ENCODE results near the gene SRGAP2C. TPM values are rescaled to one million over a fixed set of nuclear protein-coding genes. Genes with fewer than 3 reads are reported as not detected.
"Not testable (repeated sequence)": the region's sequence is repeated elsewhere in the genome, so short reads cannot be mapped to it uniquely, and the experiment has no call there.

The SRGAP2C gene
- total RNA-seq, 1 donor from 2014 or later = 51.0 TPM

DNA sequence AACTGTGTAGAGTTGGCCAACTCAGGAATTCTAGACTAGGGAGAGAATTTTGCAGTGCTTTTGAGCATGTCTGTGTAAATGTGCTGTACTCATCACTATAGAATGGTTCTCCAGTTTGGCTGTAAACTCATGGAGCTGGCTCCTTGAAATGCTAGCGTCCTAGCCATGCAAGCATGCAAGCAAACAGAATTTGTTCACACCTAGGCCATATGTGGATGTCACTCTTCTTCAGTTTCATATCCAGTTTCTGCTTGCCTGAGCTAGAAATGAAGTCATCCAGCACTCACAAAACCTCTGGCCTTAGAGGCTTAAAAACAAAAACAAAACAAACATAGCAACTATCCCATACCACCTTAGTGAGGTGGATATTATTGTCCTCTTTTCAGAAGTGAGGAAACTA, 37.0 kb downstream of the SRGAP2C start:
- not testable (repeated sequence) for FAIRE-seq; DNase-seq (ENCODE audit: low spot score in 2 of 2)

DNA sequence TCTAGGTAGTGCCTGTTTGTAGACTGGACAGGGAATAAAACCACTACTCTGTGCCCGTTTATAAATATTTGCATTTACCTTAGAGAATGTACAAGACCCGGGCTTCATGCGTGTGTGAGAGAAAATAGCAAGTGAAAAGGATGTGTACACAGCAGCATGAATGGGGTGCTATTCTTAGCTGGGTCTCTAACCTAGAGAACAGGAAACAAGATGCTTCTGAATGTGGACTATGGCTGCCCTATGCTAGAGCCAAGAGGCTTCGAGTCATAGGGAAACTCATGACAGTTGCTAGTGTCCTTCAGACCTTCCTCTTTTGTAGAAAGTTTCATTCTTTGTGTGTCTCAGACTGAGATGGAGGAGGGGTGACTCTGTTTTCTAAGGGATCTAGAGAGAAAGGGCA, 39.9 kb downstream of the SRGAP2C start:
- not testable (repeated sequence) for FAIRE-seq; DNase-seq (ENCODE audit: low spot score in 2 of 2)

DNA sequence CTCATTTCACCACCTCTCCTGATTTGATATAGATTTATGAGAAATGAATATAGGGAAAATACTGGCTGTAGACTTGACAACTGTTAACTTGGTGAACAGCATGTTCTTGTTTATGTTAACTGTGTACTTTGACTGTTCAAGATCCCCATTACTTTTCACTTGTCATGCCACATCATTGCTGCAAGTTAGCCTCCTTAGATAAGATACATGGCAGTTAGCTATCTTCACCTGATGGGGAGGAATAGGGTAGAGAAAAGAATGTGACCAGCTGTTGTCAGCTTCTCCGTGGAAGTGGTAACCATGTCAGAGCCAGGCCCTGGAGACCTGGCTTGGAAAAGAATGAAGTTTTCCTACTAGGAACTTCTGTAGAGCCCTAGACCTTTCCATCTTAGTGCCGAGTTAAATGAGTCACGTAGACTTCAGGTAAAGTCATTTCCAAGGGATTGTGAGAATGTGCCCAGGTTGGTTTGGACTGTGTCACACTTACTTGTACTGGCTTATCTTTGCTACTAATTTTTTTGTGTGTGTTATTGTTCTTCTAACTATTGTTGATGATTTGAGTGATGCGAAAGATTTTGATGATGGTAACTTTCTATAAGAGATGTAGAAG, 41.6 kb downstream of the SRGAP2C start:
- DNase-seq (ENCODE audit: low spot score in 2 of 2); FAIRE-seq: not testable (repeated sequence)

GRCh38 chr1:121226925-121227324, 42.1 kb downstream of the SRGAP2C start:
- not testable (repeated sequence) for FAIRE-seq; DNase-seq (ENCODE audit: low spot score in 2 of 2)

GRCh38 chr1:121227544-121228330, 43.0 kb downstream of the SRGAP2C start:
- not testable (repeated sequence) for FAIRE-seq

GRCh38 chr1:121230636-121231035, 45.9 kb downstream of the SRGAP2C start:
- FAIRE-seq = not testable (repeated sequence)

More at GRCh38 chr1:121227544-121228330, 43.0 kb downstream of the SRGAP2C start:
- DNase-seq (ENCODE audit: low spot score in 2 of 2) = not testable (repeated sequence)

DNA sequence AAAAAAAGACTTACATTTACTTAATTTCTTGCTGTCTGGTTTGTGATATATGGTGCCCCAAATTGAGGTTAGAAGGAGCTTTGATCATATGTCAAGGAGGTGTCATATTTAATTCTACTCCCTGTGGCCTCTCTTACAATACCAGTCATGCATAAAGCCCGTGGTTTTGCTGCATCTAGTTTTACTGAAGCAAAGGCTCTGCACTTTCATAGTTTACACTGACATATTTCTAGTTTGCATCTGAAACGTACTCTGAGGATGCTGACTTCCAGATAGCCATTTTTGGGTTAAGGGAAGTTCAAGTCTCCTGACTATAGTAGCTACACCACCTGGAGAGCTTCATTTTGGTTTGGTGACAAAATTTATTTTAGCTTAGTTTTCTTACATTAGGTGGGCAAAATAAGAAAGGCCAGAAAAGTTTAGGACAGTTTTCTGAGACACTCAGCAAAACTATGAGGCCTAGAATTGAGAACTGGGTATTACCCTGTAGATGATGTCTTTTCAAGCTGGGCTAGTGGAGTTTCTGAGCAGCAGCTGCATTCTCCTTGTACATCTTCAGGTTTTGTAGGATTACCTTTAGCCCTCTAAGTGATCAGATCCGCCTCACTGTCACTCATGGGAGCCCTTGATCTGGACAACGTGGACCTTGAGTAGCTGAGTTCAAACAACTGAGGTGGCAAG, 47.8 kb downstream of the SRGAP2C start:
- not testable (repeated sequence) for DNase-seq (ENCODE audit: low spot score in 2 of 2); FAIRE-seq

More at GRCh38 chr1:121230636-121231035, 45.9 kb downstream of the SRGAP2C start:
- DNase-seq (ENCODE audit: low spot score in 2 of 2) = not testable (repeated sequence)

DNA sequence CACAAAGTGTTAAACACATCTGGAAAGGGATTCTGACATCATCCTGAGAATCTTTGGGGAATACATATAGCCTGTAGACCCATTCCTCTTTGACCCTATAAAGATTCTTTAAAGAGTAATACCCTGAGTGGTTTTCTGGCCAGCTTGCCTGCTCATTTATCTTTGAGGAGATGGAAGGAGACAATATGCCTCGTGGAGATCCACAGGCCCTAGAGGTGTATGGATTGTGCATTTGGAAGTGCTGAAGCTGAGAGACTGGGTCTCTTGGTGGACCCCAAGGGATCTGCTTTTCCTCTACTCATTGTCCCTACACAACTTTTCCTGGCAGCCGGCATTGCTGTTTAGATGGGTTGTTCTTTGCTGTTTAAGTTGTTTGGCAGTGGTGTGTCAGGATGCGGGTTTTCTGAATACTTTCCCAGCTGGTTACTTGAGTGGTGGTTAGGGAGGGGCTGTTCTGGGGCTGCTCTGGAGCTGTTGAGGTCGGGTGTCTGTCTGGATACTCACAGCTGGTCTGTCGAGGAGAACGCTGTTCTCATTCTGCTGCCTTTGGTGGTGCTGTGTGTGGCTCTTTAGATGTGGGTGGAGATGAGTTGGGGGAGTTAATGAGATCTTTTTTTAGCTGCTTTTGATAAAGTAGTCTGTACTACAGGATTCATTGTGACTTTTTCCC, 49.5 kb downstream of the SRGAP2C start:
- FAIRE-seq; DNase-seq (ENCODE audit: low spot score in 2 of 2): not testable (repeated sequence)

- FAIRE-seq; DNase-seq (ENCODE audit: low spot score in 2 of 2): not testable (repeated sequence)
Measured at GRCh38 chr1:121238384-121238783, 53.6 kb downstream of the SRGAP2C start.

DNA sequence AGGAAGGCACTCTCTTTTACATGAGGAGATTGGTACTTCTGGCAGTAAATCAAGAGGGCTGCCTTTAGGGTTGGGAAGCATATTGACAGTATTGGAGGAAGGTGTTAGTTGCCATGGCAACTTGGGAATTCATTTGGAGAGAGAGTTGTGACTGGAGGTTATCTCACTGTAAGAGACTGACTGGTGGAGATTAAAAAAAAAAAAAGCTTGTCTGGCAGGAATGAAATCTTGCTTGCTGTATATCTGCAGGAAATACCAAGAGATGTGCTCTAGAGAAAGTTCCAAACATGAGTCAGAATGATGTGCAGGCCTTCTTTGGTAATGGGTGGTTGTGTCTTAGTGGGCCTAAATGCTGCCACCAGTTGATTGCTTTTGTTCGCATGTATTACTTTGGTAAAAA, 59.1 kb downstream of the SRGAP2C start:
- DNase-seq (ENCODE audit: low spot score in 2 of 2); FAIRE-seq: not testable (repeated sequence)

DNA sequence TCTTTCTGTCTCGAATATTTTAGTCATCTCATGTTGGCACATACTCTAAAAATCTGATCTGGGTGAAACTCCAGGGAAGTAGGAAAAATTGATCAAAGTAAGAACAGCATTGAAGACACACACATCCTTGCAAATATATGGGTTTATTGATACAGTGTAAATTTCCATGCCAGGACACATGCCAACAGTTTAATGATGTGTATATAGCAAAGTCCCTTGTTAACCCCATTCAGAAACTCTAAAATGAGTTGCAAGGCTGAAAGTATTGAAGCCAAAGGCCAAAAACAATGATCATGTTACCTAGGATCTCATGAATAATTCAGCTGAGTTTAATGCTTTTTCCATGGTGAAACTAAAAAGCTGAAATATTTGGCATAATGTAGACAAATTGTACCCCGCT, 61.6 kb downstream of the SRGAP2C start:
- DNase-seq (ENCODE audit: low spot score in 2 of 2); FAIRE-seq: not testable (repeated sequence)

- not testable (repeated sequence) for FAIRE-seq; DNase-seq (ENCODE audit: low spot score in 2 of 2)
Measured at GRCh38 chr1:121252656-121253055, 67.9 kb downstream of the SRGAP2C start.

DNA sequence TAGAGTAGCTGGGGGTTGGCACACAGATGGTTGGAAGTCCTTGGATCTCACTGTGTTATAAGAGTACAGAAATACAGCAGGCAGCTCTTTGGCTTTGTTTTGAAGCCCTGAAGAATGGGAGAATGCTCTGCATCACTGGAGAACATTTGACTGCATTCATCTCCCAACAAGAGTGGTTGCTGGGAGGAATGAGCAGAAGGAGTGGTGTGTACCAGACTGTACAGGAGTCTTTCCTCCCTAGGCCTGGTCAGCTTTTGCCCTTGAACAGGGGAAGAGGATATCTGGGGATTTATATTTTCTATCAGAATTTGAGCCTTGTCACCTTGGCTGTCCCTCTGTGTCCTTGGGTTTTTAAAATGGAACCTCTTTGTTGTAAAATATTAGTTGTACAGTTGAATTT, 69.8 kb downstream of the SRGAP2C start:
- not testable (repeated sequence) for DNase-seq (ENCODE audit: low spot score in 2 of 2); FAIRE-seq

- DNase-seq (ENCODE audit: low spot score in 2 of 2); FAIRE-seq: not testable (repeated sequence)
Measured at GRCh38 chr1:121257632-121258031, 72.9 kb downstream of the SRGAP2C start.

- not testable (repeated sequence) for DNase-seq (ENCODE audit: low spot score in 2 of 2); FAIRE-seq
Measured at GRCh38 chr1:121258134-121258533, 73.4 kb downstream of the SRGAP2C start.

DNA sequence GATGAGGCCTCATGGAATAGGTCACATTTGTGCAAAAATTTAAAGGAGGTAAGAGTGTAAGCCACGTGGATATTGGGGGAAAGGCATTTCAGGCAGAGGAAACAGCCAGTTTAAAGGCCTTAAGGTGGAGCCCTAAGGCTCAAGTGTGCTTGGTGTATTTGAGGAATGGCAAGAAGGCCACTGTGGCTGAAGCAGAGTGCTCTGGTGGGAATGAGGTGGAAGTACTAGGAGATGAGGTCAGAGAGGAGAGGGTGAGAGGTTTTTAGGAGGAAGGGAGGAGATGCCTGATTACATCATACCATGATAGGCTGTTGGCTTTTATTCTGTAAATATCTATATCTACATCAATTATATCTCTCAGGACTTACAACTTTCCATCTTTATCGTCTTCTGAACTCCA, 75.4 kb downstream of the SRGAP2C start:
- DNase-seq (ENCODE audit: low spot score in 2 of 2); FAIRE-seq: not testable (repeated sequence)

GRCh38 chr1:121262163-121262562, 77.4 kb downstream of the SRGAP2C start:
- FAIRE-seq; DNase-seq (ENCODE audit: low spot score in 2 of 2): not testable (repeated sequence)

GRCh38 chr1:121263789-121264244, 79.0 kb downstream of the SRGAP2C start:
- DNase-seq (ENCODE audit: low spot score in 2 of 2); FAIRE-seq: not testable (repeated sequence)

DNA sequence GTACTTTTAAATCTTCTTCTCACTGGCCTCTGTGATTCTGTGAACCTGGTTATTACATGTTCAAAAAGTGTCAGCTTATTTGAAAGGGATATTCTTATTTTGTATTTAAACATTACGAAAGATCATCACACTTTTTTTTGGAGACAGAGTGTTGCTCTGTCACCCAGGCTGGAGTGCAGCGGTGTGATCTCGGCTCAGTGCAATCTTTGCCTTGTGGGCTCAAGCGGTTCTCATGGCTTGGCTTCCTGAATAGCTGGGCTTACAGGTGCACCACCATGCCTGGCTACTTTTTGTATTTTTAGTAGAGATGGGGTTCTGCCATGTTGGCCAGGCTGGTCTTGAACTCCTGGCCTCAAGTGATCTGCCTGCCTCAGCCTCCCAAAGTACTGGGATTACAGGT, 82.3 kb downstream of the SRGAP2C start:
- FAIRE-seq; DNase-seq (ENCODE audit: low spot score in 2 of 2): not testable (repeated sequence)

- not testable (repeated sequence) for FAIRE-seq; DNase-seq (ENCODE audit: low spot score in 2 of 2)
Measured at GRCh38 chr1:121269309-121269708, 84.5 kb downstream of the SRGAP2C start.
